HepG2 (cell line): ENCODE measurements around the gene THRA. TPM values are rescaled to one million over a fixed set of nuclear protein-coding genes. Genes with fewer than 3 reads are reported as not detected.

Experiments
- ARNTL ChIP-seq: sonication (generic); formaldehyde crosslinking; IDR thresholded peaks from 2 replicates; pipeline ENCODE4 v1.4.0; 2020; ENCODE audit warnings: mild to moderate bottlenecking, missing genetic modification reagents
- ATF7 ChIP-seq, 2 experiments: fragments of 450-650 bp in 1 of 2; sonication (generic) in 1 of 2; formaldehyde crosslinking in 1 of 2; IDR thresholded peaks; 2 replicates each; pipeline versions ENCODE4 v1.4.0 to v1.6.1; 2016 to 2020; ENCODE audit warnings: antibody characterized with exemption in 1 of 2, mild to moderate bottlenecking in 1 of 2, missing genetic modification reagents in 1 of 2
- ETV6 ChIP-seq: sonication (generic); formaldehyde crosslinking; conservative IDR thresholded peaks from 2 replicates; pipeline ENCODE4 v1.4.0; 2020; ENCODE audit warnings: missing genetic modification reagents
- FOXM1 ChIP-seq: sonication (generic); formaldehyde crosslinking; IDR thresholded peaks from 2 replicates; pipeline ENCODE4 v1.5.0; 2020; ENCODE audit warnings: missing genetic modification reagents
- HDAC2 ChIP-seq: sonication (generic); formaldehyde crosslinking; IDR thresholded peaks from 2 replicates; pipeline ENCODE4 v1.4.0; 2020; ENCODE audit warnings: missing genetic modification reagents
- HES4 ChIP-seq: sonication (generic); formaldehyde crosslinking; IDR thresholded peaks from 2 replicates; pipeline ENCODE4 v1.9.0; 2021; ENCODE audit warnings: mild to moderate bottlenecking, missing genetic modification reagents, borderline replicate concordance
- HNF4A ChIP-seq: sonication (generic); formaldehyde crosslinking; IDR thresholded peaks from 2 replicates; pipeline ENCODE4 v1.4.0; 2020; ENCODE audit warnings: missing genetic modification reagents
- IKZF4 ChIP-seq: sonication (generic); formaldehyde crosslinking; IDR thresholded peaks from 2 replicates; pipeline ENCODE4 v1.5.1; 2020; ENCODE audit warnings: borderline replicate concordance, mild to moderate bottlenecking, low read depth, missing genetic modification reagents; ENCODE audit errors: not compliant biosample characterization
- NFE2L1 ChIP-seq: sonication (generic); formaldehyde crosslinking; IDR thresholded peaks from 2 replicates; pipeline ENCODE4 v1.4.0; 2020; ENCODE audit warnings: missing genetic modification reagents, mild to moderate bottlenecking, borderline replicate concordance
- RFX1 ChIP-seq: fragments of 450-650 bp; IDR thresholded peaks from 2 replicates; pipeline ENCODE4 v1.6.1; 2017
- STAG1 ChIP-seq: sonication (generic); formaldehyde crosslinking; IDR thresholded peaks from 2 replicates; pipeline ENCODE4 v1.4.0; 2020; ENCODE audit warnings: missing genetic modification reagents
- ZFP37 ChIP-seq: sonication (generic); formaldehyde crosslinking; IDR thresholded peaks from 2 replicates; pipeline ENCODE4 v1.4.0; 2020; ENCODE audit warnings: missing genetic modification reagents, borderline replicate concordance
- ZNF605 ChIP-seq: sonication (generic); formaldehyde crosslinking; IDR thresholded peaks from 2 replicates; pipeline ENCODE4 v1.8.0; 2022; ENCODE audit warnings: mild to moderate bottlenecking, missing genetic modification reagents
- polyA plus RNA-seq, 8 experiments: library from polyadenylated mRNA; depleted of rRNA in 3 of 8; stranded (reverse) in 7 of 8; unstranded in 1 of 8; fragments of >200 nt; fragmentation: Illumina TruSeq in 4 of 8; extraction: Trizol in 4 of 8; gene quantifications; 2 replicates each; pipeline versions ENCODE4 v1.2.1 to v1.2.3, GENCODE V29; 2011 to 2016; ENCODE audit warnings: low read depth in 4 of 8, missing spikeins in 1 of 8, mixed read lengths in 1 of 8; ENCODE audit not compliant: insufficient read depth in 1 of 8
- total RNA-seq, 5 experiments: library from RNA; depleted of rRNA; stranded (reverse); fragments of >200 nt; fragmentation: Illumina TruSeq; extraction: Trizol; gene quantifications; 2 replicates each; pipeline ENCODE4 v1.2.3, GENCODE V29; 2016; ENCODE audit warnings: low read depth in 1 of 5
- TF ChIP-seq, protein P1 (sequence below): sonication (generic); formaldehyde crosslinking; IDR thresholded peaks from 2 replicates; pipeline ENCODE4 v1.5.1; 2020; ENCODE audit warnings: mild to moderate bottlenecking, missing genetic modification reagents, moderate library complexity
- TF ChIP-seq, protein P2 (sequence below): sonication (generic); formaldehyde crosslinking; IDR thresholded peaks from 2 replicates; pipeline ENCODE4 v1.9.0; 2021; ENCODE audit warnings: missing genetic modification reagents, mild to moderate bottlenecking, borderline replicate concordance
- TF ChIP-seq, protein P3 (sequence below): sonication (generic); formaldehyde crosslinking; IDR thresholded peaks from 2 replicates; pipeline ENCODE4 v1.4.0; 2020; ENCODE audit warnings: missing genetic modification reagents
- TF ChIP-seq, protein P4 (sequence below): sonication (generic); formaldehyde crosslinking; IDR thresholded peaks from 2 replicates; pipeline ENCODE4 v1.4.0; 2020; ENCODE audit warnings: missing genetic modification reagents
- TF ChIP-seq, protein P5 (sequence below): IDR thresholded peaks from 2 replicates; pipeline ENCODE4 v1.6.1; 2016; ENCODE audit warnings: low read depth, borderline replicate concordance
- TF ChIP-seq, protein P6 (sequence below): sonication (generic); formaldehyde crosslinking; IDR thresholded peaks from 2 replicates; pipeline ENCODE4 v1.4.0; 2020; ENCODE audit warnings: missing genetic modification reagents

Gene THRA
- total and polyA plus RNA-seq, 2 of the 13 experiments (the other 11 are each of a cell fraction or from before 2014, with no cell fraction given) = 8.0 to 9.9 TPM

DNA sequence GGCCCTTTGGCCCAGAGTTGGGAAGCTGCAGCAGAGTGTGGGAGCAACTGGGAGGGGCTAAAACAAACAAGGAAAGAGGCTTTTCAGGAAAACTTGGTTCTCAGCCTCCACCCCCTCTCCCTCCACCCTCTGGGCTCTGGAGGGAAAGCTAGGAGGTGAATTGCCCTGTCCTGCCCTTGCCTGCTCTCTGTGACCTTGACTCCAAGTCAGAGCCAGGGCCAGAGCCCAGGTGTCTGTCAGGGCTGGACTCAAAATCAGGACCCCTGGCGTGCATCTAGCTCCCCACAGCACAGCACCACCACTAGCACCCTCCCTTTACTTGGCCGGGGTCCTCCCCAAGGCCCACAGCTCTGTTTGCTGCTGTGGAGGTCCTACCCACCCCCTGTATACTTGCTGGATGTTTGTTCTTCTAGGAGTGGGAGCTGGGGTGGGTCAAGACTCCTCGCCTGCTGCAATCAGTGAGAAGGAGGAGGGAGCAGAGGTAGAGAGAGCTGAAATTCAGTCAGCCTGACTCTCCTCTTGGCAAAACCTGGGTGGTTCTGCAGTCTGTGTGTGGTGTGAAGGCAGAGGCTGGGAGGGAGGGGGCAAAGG lies 40.4 kb downstream of the THRA start (continued):
- TF ChIP-seq, protein P1, sequence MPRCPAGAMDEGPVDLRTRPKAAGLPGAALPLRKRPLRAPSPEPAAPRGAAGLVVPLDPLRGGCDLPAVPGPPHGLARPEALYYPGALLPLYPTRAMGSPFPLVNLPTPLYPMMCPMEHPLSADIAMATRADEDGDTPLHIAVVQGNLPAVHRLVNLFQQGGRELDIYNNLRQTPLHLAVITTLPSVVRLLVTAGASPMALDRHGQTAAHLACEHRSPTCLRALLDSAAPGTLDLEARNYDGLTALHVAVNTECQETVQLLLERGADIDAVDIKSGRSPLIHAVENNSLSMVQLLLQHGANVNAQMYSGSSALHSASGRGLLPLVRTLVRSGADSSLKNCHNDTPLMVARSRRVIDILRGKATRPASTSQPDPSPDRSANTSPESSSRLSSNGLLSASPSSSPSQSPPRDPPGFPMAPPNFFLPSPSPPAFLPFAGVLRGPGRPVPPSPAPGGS (CRISPR knock-in tag) = peak; percentile 30; the same call in 1 of the 2 replicates
- TF ChIP-seq ARNTL (CRISPR knock-in tag) (peak; percentile 82; the same call in 1 of the 2 replicates), ETV6 (CRISPR knock-in tag) (no peak), FOXM1 (CRISPR knock-in tag) (no peak), STAG1 (CRISPR knock-in tag) (no peak), HES4 (CRISPR knock-in tag) (no peak), HNF4A (CRISPR knock-in tag) (no peak; the same call in 1 of the 2 replicates), ATF7 (IDR thresholded peaks at IDR 0.05) (no peak), ATF7 (CRISPR knock-in tag; IDR thresholded peaks at IDR 0.05) (no peak), ZFP37 (CRISPR knock-in tag) (no peak), NFE2L1 (no peak), ZNF605 (CRISPR knock-in tag) (peak; percentile 55; the same call in 1 of the 2 replicates), HDAC2 (CRISPR knock-in tag) (no peak), IKZF4 (no peak), RFX1 (no peak)
- TF ChIP-seq, protein P2, sequence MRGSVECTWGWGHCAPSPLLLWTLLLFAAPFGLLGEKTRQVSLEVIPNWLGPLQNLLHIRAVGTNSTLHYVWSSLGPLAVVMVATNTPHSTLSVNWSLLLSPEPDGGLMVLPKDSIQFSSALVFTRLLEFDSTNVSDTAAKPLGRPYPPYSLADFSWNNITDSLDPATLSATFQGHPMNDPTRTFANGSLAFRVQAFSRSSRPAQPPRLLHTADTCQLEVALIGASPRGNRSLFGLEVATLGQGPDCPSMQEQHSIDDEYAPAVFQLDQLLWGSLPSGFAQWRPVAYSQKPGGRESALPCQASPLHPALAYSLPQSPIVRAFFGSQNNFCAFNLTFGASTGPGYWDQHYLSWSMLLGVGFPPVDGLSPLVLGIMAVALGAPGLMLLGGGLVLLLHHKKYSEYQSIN (CRISPR knock-in tag) = no peak
- TF ChIP-seq, protein P3, sequence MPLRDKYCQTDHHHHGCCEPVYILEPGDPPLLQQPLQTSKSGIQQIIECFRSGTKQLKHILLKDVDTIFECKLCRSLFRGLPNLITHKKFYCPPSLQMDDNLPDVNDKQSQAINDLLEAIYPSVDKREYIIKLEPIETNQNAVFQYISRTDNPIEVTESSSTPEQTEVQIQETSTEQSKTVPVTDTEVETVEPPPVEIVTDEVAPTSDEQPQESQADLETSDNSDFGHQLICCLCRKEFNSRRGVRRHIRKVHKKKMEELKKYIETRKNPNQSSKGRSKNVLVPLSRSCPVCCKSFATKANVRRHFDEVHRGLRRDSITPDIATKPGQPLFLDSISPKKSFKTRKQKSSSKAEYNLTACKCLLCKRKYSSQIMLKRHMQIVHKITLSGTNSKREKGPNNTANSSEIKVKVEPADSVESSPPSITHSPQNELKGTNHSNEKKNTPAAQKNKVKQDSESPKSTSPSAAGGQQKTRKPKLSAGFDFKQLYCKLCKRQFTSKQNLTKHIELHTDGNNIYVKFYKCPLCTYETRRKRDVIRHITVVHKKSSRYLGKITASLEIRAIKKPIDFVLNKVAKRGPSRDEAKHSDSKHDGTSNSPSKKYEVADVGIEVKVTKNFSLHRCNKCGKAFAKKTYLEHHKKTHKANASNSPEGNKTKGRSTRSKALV = no peak
- TF ChIP-seq, protein P4, sequence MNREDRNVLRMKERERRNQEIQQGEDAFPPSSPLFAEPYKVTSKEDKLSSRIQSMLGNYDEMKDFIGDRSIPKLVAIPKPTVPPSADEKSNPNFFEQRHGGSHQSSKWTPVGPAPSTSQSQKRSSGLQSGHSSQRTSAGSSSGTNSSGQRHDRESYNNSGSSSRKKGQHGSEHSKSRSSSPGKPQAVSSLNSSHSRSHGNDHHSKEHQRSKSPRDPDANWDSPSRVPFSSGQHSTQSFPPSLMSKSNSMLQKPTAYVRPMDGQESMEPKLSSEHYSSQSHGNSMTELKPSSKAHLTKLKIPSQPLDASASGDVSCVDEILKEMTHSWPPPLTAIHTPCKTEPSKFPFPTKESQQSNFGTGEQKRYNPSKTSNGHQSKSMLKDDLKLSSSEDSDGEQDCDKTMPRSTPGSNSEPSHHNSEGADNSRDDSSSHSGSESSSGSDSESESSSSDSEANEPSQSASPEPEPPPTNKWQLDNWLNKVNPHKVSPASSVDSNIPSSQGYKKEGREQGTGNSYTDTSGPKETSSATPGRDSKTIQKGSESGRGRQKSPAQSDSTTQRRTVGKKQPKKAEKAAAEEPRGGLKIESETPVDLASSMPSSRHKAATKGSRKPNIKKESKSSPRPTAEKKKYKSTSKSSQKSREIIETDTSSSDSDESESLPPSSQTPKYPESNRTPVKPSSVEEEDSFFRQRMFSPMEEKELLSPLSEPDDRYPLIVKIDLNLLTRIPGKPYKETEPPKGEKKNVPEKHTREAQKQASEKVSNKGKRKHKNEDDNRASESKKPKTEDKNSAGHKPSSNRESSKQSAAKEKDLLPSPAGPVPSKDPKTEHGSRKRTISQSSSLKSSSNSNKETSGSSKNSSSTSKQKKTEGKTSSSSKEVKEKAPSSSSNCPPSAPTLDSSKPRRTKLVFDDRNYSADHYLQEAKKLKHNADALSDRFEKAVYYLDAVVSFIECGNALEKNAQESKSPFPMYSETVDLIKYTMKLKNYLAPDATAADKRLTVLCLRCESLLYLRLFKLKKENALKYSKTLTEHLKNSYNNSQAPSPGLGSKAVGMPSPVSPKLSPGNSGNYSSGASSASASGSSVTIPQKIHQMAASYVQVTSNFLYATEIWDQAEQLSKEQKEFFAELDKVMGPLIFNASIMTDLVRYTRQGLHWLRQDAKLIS = no peak
- TF ChIP-seq, protein P5, sequence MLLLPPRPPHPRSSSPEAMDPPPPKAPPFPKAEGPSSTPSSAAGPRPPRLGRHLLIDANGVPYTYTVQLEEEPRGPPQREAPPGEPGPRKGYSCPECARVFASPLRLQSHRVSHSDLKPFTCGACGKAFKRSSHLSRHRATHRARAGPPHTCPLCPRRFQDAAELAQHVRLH (CRISPR knock-in tag) = 0 out of 2 replicates have a peak, but pooled peaks have one; percentile 37
- TF ChIP-seq, protein P6, sequence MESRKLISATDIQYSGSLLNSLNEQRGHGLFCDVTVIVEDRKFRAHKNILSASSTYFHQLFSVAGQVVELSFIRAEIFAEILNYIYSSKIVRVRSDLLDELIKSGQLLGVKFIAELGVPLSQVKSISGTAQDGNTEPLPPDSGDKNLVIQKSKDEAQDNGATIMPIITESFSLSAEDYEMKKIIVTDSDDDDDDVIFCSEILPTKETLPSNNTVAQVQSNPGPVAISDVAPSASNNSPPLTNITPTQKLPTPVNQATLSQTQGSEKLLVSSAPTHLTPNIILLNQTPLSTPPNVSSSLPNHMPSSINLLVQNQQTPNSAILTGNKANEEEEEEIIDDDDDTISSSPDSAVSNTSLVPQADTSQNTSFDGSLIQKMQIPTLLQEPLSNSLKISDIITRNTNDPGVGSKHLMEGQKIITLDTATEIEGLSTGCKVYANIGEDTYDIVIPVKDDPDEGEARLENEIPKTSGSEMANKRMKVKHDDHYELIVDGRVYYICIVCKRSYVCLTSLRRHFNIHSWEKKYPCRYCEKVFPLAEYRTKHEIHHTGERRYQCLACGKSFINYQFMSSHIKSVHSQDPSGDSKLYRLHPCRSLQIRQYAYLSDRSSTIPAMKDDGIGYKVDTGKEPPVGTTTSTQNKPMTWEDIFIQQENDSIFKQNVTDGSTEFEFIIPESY (CRISPR knock-in tag) = no peak
